Stimulated activated naive CD4-positive, alpha-beta T cell (primary cell): ENCODE results near the gene SLA2.
"Not testable (repeated sequence)": the region's sequence is repeated elsewhere in the genome, so short reads cannot be mapped to it uniquely, and the experiment has no call there.

ENCODE experiments used
- DNase-seq, 6 experiments: peaks; one replicate each; lab custom pipeline; 2025; lab: John Stamatoyannopoulos, UW

The SLA2 gene

GRCh38 chr20:36645353-36645752 is 643 bp downstream of the SLA2 start:
- DNase-seq: no peak

GRCh38 chr20:36644706-36645095 is 1.3 kb downstream of the SLA2 start:
- no peak for DNase-seq

- DNase-seq: peak; percentile 6 to 55 (median 33)
Observed at GRCh38 chr20:36644032-36644705, 1.8 kb downstream of the SLA2 start.

GRCh38 chr20:36642136-36642535 is 3.9 kb downstream of the SLA2 start:
- no peak for DNase-seq

GRCh38 chr20:36641506-36641843 is 4.5 kb downstream of the SLA2 start:
- DNase-seq: no peak

GRCh38 chr20:36638876-36639400 is 7.1 kb downstream of the SLA2 start:
- DNase-seq: not testable (repeated sequence)

- DNase-seq: no peak
Observed at GRCh38 chr20:36634342-36634741, 11.7 kb downstream of the SLA2 start.

GRCh38 chr20:36633285-36633772 is 12.7 kb downstream of the SLA2 start:
- no peak for DNase-seq

- DNase-seq: no peak
Observed at GRCh38 chr20:36632487-36633284, 13.3 kb downstream of the SLA2 start.

GRCh38 chr20:36632147-36632486 is 13.9 kb downstream of the SLA2 start:
- DNase-seq: no peak

GRCh38 chr20:36631646-36632045 is 14.3 kb downstream of the SLA2 start:
- DNase-seq: no peak

GRCh38 chr20:36629719-36630681 is 16.0 kb downstream of the SLA2 start:
- peak in 5 of 6 experiments; percentile 5 to 57 (median 27) for DNase-seq

- no peak for DNase-seq
Observed at GRCh38 chr20:36628076-36628475, 17.9 kb downstream of the SLA2 start.

- DNase-seq: no peak
Observed at GRCh38 chr20:36624944-36625324, 21.1 kb downstream of the SLA2 start.

- no peak for DNase-seq
Observed at GRCh38 chr20:36624068-36624943, 21.7 kb downstream of the SLA2 start.

- DNase-seq: no peak
Observed at GRCh38 chr20:36623444-36623843, 22.6 kb downstream of the SLA2 start.

- DNase-seq: no peak
Observed at GRCh38 chr20:36620917-36621316, 25.1 kb downstream of the SLA2 start.

GRCh38 chr20:36614781-36615557 is 31.0 kb downstream of the SLA2 start:
- no peak for DNase-seq

GRCh38 chr20:36613974-36614373 is 32.0 kb downstream of the SLA2 start:
- no peak for DNase-seq

- DNase-seq: no peak
Observed at GRCh38 chr20:36611625-36612024, 34.4 kb downstream of the SLA2 start.
